K562 (cell line): ENCODE data around the gene C5orf24. TPM values are rescaled to one million over a fixed set of nuclear protein-coding genes. Genes with fewer than 3 reads are reported as not detected.

Experiments used
- ATAC-seq: fragments of 200-7000 bp; cut with Tn5 transposase; 3 replicates; pipeline ENCODE4 v1.9.1; 2020; ENCODE audit warnings: moderate library complexity
- BruUV-seq: library from RNA; stranded (reverse); fragments of 400-500 nt; replicated peaks from 2 replicates; lab custom pipeline; 2021; lab: Mats Ljungman, UMichigan
- CTCF ChIA-PET: fragments of 300-600 bp; formaldehyde crosslinking; extraction: SDS; loops from one replicate; lab custom pipeline; 2021; ENCODE audit warnings: low intra/inter-chr PET ratio; lab: Yijun Ruan, JAX
- POLR2A ChIA-PET: fragments of 300-600, 350-650 bp; sonication (Branson Sonifier 250); formaldehyde crosslinking; extraction: SDS; loops from one replicate; lab custom pipeline; 2021; ENCODE audit warnings: antibody characterized with exemption, inconsistent platforms; lab: Yijun Ruan, JAX
- DNase-seq, 4 experiments: peaks; one replicate each; pipeline versions ENCODE4 v3.0.0 to v3.0.0-alpha.2; 2011 to 2018; ENCODE audit warnings: low spot score in 3 of 4, mixed read lengths in 3 of 4; ENCODE audit errors: extremely low read depth in 1 of 4
- FAIRE-seq: peaks from 2 replicates; lab custom pipeline; 2011; peaks lifted over from hg19 to GRCh38; lab: Jason Lieb, UNC
- H2AFZ ChIP-seq: 2 replicates; pipeline ENCODE4 v1.6.0; 2011; ENCODE audit warnings: low read depth, low read length, control low read depth, inconsistent platforms
- H3K27ac ChIP-seq: fragments of 200-600 bp; 3 replicates; pipeline ENCODE4 v1.8.0; 2011; ENCODE audit warnings: low read depth, mild to moderate bottlenecking, control low read depth, inconsistent platforms, low read length, moderate library complexity, mixed read lengths; ENCODE audit errors: extremely low read depth
- H3K27me3 ChIP-seq, 2 experiments: fragments of 300-600 bp in 1 of 2; 2 replicates in 1 of 2; 3 replicates in 1 of 2; pipeline versions ENCODE4 v1.6.0 to v1.8.0; 2011; ENCODE audit warnings: inconsistent platforms in 2 of 2, low read length in 2 of 2, mild to moderate bottlenecking in 1 of 2, mixed read lengths in 1 of 2, moderate library complexity in 1 of 2; ENCODE audit not compliant: control insufficient read depth in 2 of 2, insufficient read depth in 2 of 2
- H3K36me3 ChIP-seq: fragments of 300-600 bp; 3 replicates; pipeline ENCODE4 v1.8.0; 2011; ENCODE audit warnings: mild to moderate bottlenecking, low read length, inconsistent platforms; ENCODE audit not compliant: control insufficient read depth, insufficient read depth
- H3K4me1 ChIP-seq, 2 experiments: fragments of 200-600 bp in 1 of 2; replicated peaks in 1 of 2; 2 replicates in 1 of 2; 3 replicates in 1 of 2; pipeline versions ENCODE4 v1.5.1 to v1.8.0; 2011; ENCODE audit warnings: inconsistent platforms in 2 of 2, low read length in 2 of 2, mild to moderate bottlenecking in 1 of 2, mixed read lengths in 1 of 2, moderate library complexity in 1 of 2; ENCODE audit not compliant: control insufficient read depth in 2 of 2, insufficient read depth in 2 of 2
- H3K4me2 ChIP-seq: 2 replicates; pipeline ENCODE4 v1.6.1; 2011; ENCODE audit warnings: low read length, control low read depth, inconsistent platforms, mixed read lengths; ENCODE audit not compliant: insufficient read depth
- H3K4me3 ChIP-seq: fragments of 200-600 bp; sonication (generic), shearing (Covaris generic); 2 replicates; pipeline ENCODE4 v1.5.1; 2016; ENCODE audit warnings: control low read depth, inconsistent platforms
- H3K79me2 ChIP-seq: fragments of 200-600 bp; 3 replicates; pipeline ENCODE4 v1.8.0; 2011; ENCODE audit warnings: low read length, inconsistent platforms; ENCODE audit not compliant: control insufficient read depth, insufficient read depth
- H3K9ac ChIP-seq, 2 experiments: 2 replicates each; pipeline versions ENCODE4 v1.6.0 to v1.6.1; 2011; ENCODE audit warnings: low read depth in 2 of 2, low read length in 2 of 2, control low read depth in 1 of 2, inconsistent platforms in 1 of 2, mild to moderate bottlenecking in 1 of 2, mixed read lengths in 1 of 2; ENCODE audit not compliant: insufficient read depth in 1 of 2
- H3K9me1 ChIP-seq: one replicate; pipeline ENCODE4 v1.6.0; 2011; ENCODE audit warnings: inconsistent platforms, mild to moderate bottlenecking, low read length, moderate library complexity; ENCODE audit not compliant: control insufficient read depth, insufficient read depth
- H3K9me3 ChIP-seq: replicated peaks from 2 replicates; pipeline ENCODE4 v1.5.1; 2011; ENCODE audit warnings: low read depth, low read length, inconsistent platforms; ENCODE audit not compliant: control insufficient read depth, insufficient read depth
- H4K20me1 ChIP-seq: replicated peaks from 2 replicates; pipeline ENCODE4 v1.6.1; 2011; ENCODE audit warnings: low read length, inconsistent platforms, mixed read lengths; ENCODE audit not compliant: control insufficient read depth, insufficient read depth
- COPS2 ChIP-seq: fragments of 450-650 bp; conservative IDR thresholded peaks from 2 replicates; pipeline ENCODE4 v1.6.1; 2016; ENCODE audit warnings: mild to moderate bottlenecking, moderate library complexity
- E2F8 ChIP-seq: fragments of 450-650 bp; IDR thresholded peaks from 2 replicates; pipeline ENCODE4 v1.7.1; 2018; ENCODE audit warnings: mild to moderate bottlenecking, low read depth; ENCODE audit not compliant: partially characterized antibody
- HDAC6 ChIP-seq: IDR thresholded peaks from 2 replicates; pipeline ENCODE4 v1.6.1; 2012; ENCODE audit warnings: low read depth, mild to moderate bottlenecking, control low read depth, inconsistent platforms, low read length, moderate library complexity
- HMGN3 ChIP-seq: IDR thresholded peaks from 2 replicates; pipeline ENCODE4 v1.6.1; 2011; ENCODE audit warnings: borderline replicate concordance, low read depth, mild to moderate bottlenecking, mixed read lengths, low read length; ENCODE audit not compliant: insufficient read length; ENCODE audit errors: extremely low read depth
- PPARD ChIP-seq: fragments of 250-450 bp; sonication (Bioruptor Pico); IDR thresholded peaks from 2 replicates; pipeline ENCODE4 v1.8.0; 2022; ENCODE audit warnings: inconsistent platforms, mild to moderate bottlenecking, moderate library complexity
- PRPF4 ChIP-seq: fragments of 200-400 bp; formaldehyde crosslinking; IDR thresholded peaks from one replicate; pipeline ENCODE4 v1.6.1; 2017; ENCODE audit warnings: low read length, low read depth, mild to moderate bottlenecking; ENCODE audit not compliant: insufficient read depth, poor library complexity, severe bottlenecking
- SMARCB1 ChIP-seq: IDR thresholded peaks from 2 replicates; pipeline ENCODE4 v1.6.1; 2011; ENCODE audit warnings: improper control_type of control experiment, low read depth; ENCODE audit not compliant: insufficient read length
- TFAM ChIP-seq: fragments of 250-450 bp; sonication (Bioruptor Pico); conservative IDR thresholded peaks from 2 replicates; pipeline ENCODE4 v1.5.0; 2021; ENCODE audit warnings: mild to moderate bottlenecking, moderate library complexity
- ZC3H8 ChIP-seq: fragments of 450-650 bp; IDR thresholded peaks from 2 replicates; pipeline ENCODE4 v1.6.1; 2017
- ZNF175 ChIP-seq: fragments of 200-800 bp; sonication (Bioruptor generic); IDR thresholded peaks from 2 replicates; pipeline ENCODE4 v1.6.1; 2016; ENCODE audit warnings: low read depth, mild to moderate bottlenecking, missing genetic modification characterization, missing compliant biosample characterization
- ZNF184 ChIP-seq: sonication (generic); formaldehyde crosslinking; IDR thresholded peaks from 2 replicates; pipeline ENCODE4 v1.5.0; 2020; ENCODE audit warnings: missing genetic modification reagents
- ZNF263 ChIP-seq: sonication (generic); formaldehyde crosslinking; IDR thresholded peaks from 2 replicates; pipeline ENCODE4 v1.8.0; 2022; ENCODE audit warnings: mild to moderate bottlenecking, missing genetic modification reagents, borderline replicate concordance
- ZNF518B ChIP-seq: fragments of 250-450 bp; sonication (Bioruptor Pico); IDR thresholded peaks from 2 replicates; pipeline ENCODE4 v1.5.0; 2021; ENCODE audit warnings: mild to moderate bottlenecking, moderate library complexity
- WGBS: fragments of 100-300 bp; shearing (Covaris generic); methylation state at CpG from one replicate; pipeline ENCODE4 v1.1.6; 2016; ENCODE audit warnings: low coverage, mixed read lengths; ENCODE audit not compliant: insufficient coverage; ENCODE audit errors: missing lambda C conversion rate; 5-methylcytosine and 5-hydroxymethylcytosine counted together
- in situ Hi-C: fragments of 300-500 bp; cut with MboI; formaldehyde crosslinking; loops from 4 replicates; pipeline ENCODE4 v1.15.0; 2018; ENCODE audit warnings: inconsistent platforms, mixed read lengths
- intact Hi-C: fragments of 100-400 bp; cut with micrococcal nuclease; formaldehyde crosslinking; loops from 2 replicates; pipeline ENCODE4 v1.14.2; 2022
- polyA plus RNA-seq, 8 experiments: library from polyadenylated mRNA; depleted of rRNA in 4 of 8; stranded (reverse) in 5 of 8; unstranded in 3 of 8; fragments of >200 nt; fragmentation: Nextera tagmentation in 2 of 8; fragmentation: Illumina TruSeq in 1 of 8; extraction: Ambion mirVana in 2 of 8; extraction: Trizol in 1 of 8; gene quantifications; 2 replicates each; pipeline versions ENCODE4 v1.2.1 to v1.2.3, GENCODE V29; 2011 to 2014; ENCODE audit warnings: inconsistent platforms in 1 of 8, missing spikeins in 1 of 8
- total RNA-seq, 7 experiments: library from RNA; depleted of rRNA in 6 of 7; stranded (reverse); fragments of >200 nt in 6 of 7; fragmentation: Illumina TruSeq in 2 of 7; extraction: Trizol in 2 of 7; gene quantifications; 2 replicates each; pipeline versions ENCODE4 v1.2.1 to v1.2.3, GENCODE V29; 2011 to 2021; ENCODE audit warnings: low replicate concordance in 1 of 7

The C5orf24 gene
- total and polyA plus RNA-seq, 9 of the 15 experiments (the other 6 are each of a cell fraction or from before 2014, with no cell fraction given), result 8.9 to 38.6 (median 28.4) TPM

GRCh38 chr5:134857401-134857800 lies 11.6 kb downstream of the C5orf24 start:
- Histone ChIP-seq H3K36me3 (peaks cover 72% of the 10 kb centered on the region), H2AFZ (no peak overlapping the region), H3K4me1 (no peaks in the 10 kb centered on the region; a peak in 1 of 5 replicates), H3K9me3 (no peaks in the 10 kb centered on the region; the same call in 1 of the 2 replicates), H3K27ac (no peak overlapping the region), H4K20me1 (0 out of 2 replicates have a peak, but pooled peaks cover 2% of the 10 kb centered on the region), H3K9ac (no peak overlapping the region), H3K79me2 (peaks cover 14% of the 10 kb centered on the region), H3K27me3 (no peaks in the 10 kb centered on the region), H3K4me2 (no peak overlapping the region), H3K4me3 (no peak overlapping the region), H3K9me1 (no peaks in the 10 kb centered on the region)
- in situ Hi-C loops, result no loop called here
- ATAC-seq (no peak), DNase-seq (no peak), FAIRE-seq (peak; percentile 35)
- BruUV-seq, result no TSS peak
- intact Hi-C loops, result no loop called here
- CTCF ChIA-PET, result no interaction called here
- 88% methylated on average over 3 of the region's 3 CpGs for WGBS
- TF ChIP-seq HDAC6, result no peak
- TF ChIP-seq COPS2, result no peak
- TF ChIP-seq E2F8, result no peak
- no peak for TF ChIP-seq HMGN3
- no peak for TF ChIP-seq ZNF263 (CRISPR knock-in tag)
- TF ChIP-seq ZNF184 (CRISPR knock-in tag), result no peak
- TF ChIP-seq PPARD, result no peak
- TF ChIP-seq ZNF518B (CRISPR knock-in tag), result no peak
- TF ChIP-seq PRPF4, result no peak
- TF ChIP-seq ZNF175 (CRISPR knock-in tag), result no peak
- no peak for TF ChIP-seq TFAM (CRISPR knock-in tag)
- TF ChIP-seq ZC3H8, result no peak
- TF ChIP-seq SMARCB1, result no peak
- POLR2A ChIA-PET, result interaction anchor here (0.7 to 0.8 kb wide), 3 partner anchors 12 to 47 kb away, joined by 3 read pairs; partner anchors contain the start of gene C5orf24
